OCI-LY3 (cell line): ENCODE results near the gene DUS2.

Experiments used
- CTCF ChIP-seq: fragments of 200-600, 300-600 bp; sonication (generic); IDR thresholded peaks from 2 replicates; pipeline ENCODE4 v1.5.1; 2014; ENCODE audit warnings: antibody characterized with exemption, low read length, low read depth
- EZH2phosphoT487 ChIP-seq: fragments of 200-600 bp; shearing (Covaris generic); IDR thresholded peaks from 2 replicates; pipeline ENCODE4 v1.6.1; 2018; ENCODE audit warnings: antibody characterized with exemption, mixed run types, low read depth

GRCh38 chr16:68074850-68075555 is 51.9 kb downstream of the DUS2 start:
- no peak for TF ChIP-seq CTCF
- TF ChIP-seq EZH2phosphoT487 = no peak
